H1 (cell line): ENCODE results near the gene TEAD2. TPM values are rescaled to one million over a fixed set of nuclear protein-coding genes. Genes with fewer than 3 reads are reported as not detected.

Experiments used
- CTCF ChIA-PET: fragments of 300-600 bp; sonication (Branson Sonifier 250); formaldehyde crosslinking; loops from one replicate; lab custom pipeline; 2021; ENCODE audit not compliant: partially characterized antibody; lab: Charles Lee
- POLR2A ChIA-PET: fragments of 300-600 bp; sonication (Branson Sonifier 250); formaldehyde crosslinking; loops from one replicate; lab custom pipeline; 2021; ENCODE audit warnings: inconsistent platforms; ENCODE audit not compliant: partially characterized antibody; lab: Charles Lee
- DNase-seq, 2 experiments: peaks; one replicate each; pipeline versions ENCODE4 v3.0.0 to v3.0.0-alpha.2; 2010 to 2022; ENCODE audit warnings: low spot score in 2 of 2, low read depth in 1 of 2, mixed read lengths in 1 of 2
- FAIRE-seq: peaks from 2 replicates; lab custom pipeline; 2011; peaks lifted over from hg19 to GRCh38; lab: Jason Lieb, UNC
- H2AFZ ChIP-seq: 2 replicates; pipeline ENCODE4 v1.8.1; 2012; ENCODE audit warnings: low read length, inconsistent platforms
- H2AK5ac ChIP-seq: 2 replicates; pipeline ENCODE4 v1.6.1; 2013; ENCODE audit warnings: low read depth, low read length
- H2BK120ac ChIP-seq: replicated peaks from 2 replicates; pipeline ENCODE3; 2013; ENCODE audit warnings: low read depth, low read length, inconsistent platforms
- H2BK12ac ChIP-seq: 2 replicates; pipeline ENCODE4 v1.6.1; 2013; ENCODE audit warnings: low read depth, low read length
- H2BK15ac ChIP-seq: 2 replicates; pipeline ENCODE4 v1.6.1; 2013; ENCODE audit warnings: low read length
- H2BK20ac ChIP-seq: 2 replicates; pipeline ENCODE4 v1.6.1; 2013; ENCODE audit warnings: low read length
- H2BK5ac ChIP-seq: 2 replicates; pipeline ENCODE4 v1.6.1; 2013; ENCODE audit warnings: low read depth, low read length
- H3K14ac ChIP-seq: 2 replicates; pipeline ENCODE4 v1.6.1; 2013; ENCODE audit warnings: inconsistent platforms; ENCODE audit not compliant: insufficient read length
- H3K18ac ChIP-seq: 2 replicates; pipeline ENCODE4 v1.6.1; 2013; ENCODE audit warnings: low read length; ENCODE audit errors: extremely low read depth
- H3K23ac ChIP-seq: 2 replicates; pipeline ENCODE4 v1.6.1; 2013; ENCODE audit warnings: inconsistent platforms; ENCODE audit not compliant: insufficient read length
- H3K23me2 ChIP-seq: 2 replicates; pipeline ENCODE4 v1.6.1; 2013; ENCODE audit warnings: low read depth, low read length
- H3K27ac ChIP-seq: 2 replicates; pipeline ENCODE4 v1.6.1; 2011; ENCODE audit warnings: low read depth, low read length, inconsistent platforms
- H3K27me3 ChIP-seq, 4 experiments: replicated peaks in 1 of 4; 1 replicate in 1 of 4; 2 replicates in 3 of 4; pipeline versions ENCODE4 v1.6.1 to v1.8.1; 2011 to 2013; ENCODE audit warnings: low read length in 3 of 4, mild to moderate bottlenecking in 3 of 4, inconsistent platforms in 2 of 4, mixed read lengths in 2 of 4, moderate library complexity in 1 of 4; ENCODE audit not compliant: control insufficient read depth in 3 of 4, insufficient read depth in 3 of 4; ENCODE audit errors: extremely low read depth in 1 of 4
- H3K36me3 ChIP-seq, 4 experiments: 2 replicates each; pipeline versions ENCODE4 v1.6.1 to v1.8.1; 2011 to 2013; ENCODE audit warnings: mild to moderate bottlenecking in 4 of 4, low read length in 3 of 4, moderate library complexity in 2 of 4, control low read depth in 1 of 4, inconsistent platforms in 1 of 4; ENCODE audit not compliant: insufficient read depth in 4 of 4, control insufficient read depth in 2 of 4
- H3K4ac ChIP-seq: replicated peaks from 2 replicates; pipeline ENCODE3; 2013; ENCODE audit warnings: low read length, low read depth, mixed read lengths, inconsistent platforms; ENCODE audit not compliant: insufficient read length
- H3K4me1 ChIP-seq, 4 experiments: replicated peaks in 1 of 4; 1 replicate in 1 of 4; 2 replicates in 3 of 4; pipeline versions ENCODE4 v1.6.1 to v1.8.1; 2011 to 2013; ENCODE audit warnings: low read length in 3 of 4, inconsistent platforms in 2 of 4, mixed read lengths in 1 of 4; ENCODE audit not compliant: insufficient read depth in 4 of 4, control insufficient read depth in 3 of 4
- H3K4me2 ChIP-seq, 2 experiments: 2 replicates each; pipeline versions ENCODE4 v1.6.1 to v1.8.1; 2011 to 2013; ENCODE audit warnings: low read depth in 2 of 2, low read length in 2 of 2, control low read depth in 1 of 2, inconsistent platforms in 1 of 2, mild to moderate bottlenecking in 1 of 2; ENCODE audit not compliant: insufficient read depth in 1 of 2
- H3K4me3 ChIP-seq, 4 experiments: fragments of 200-600, 300-600 bp in 1 of 4; sonication (generic), shearing (Covaris generic), sonication (Bioruptor Twin) in 1 of 4; 2 replicates each; pipeline versions ENCODE4 v1.5.1 to v1.8.1; 2011 to 2016; ENCODE audit warnings: low read length in 4 of 4, low read depth in 3 of 4, control low read depth in 2 of 4, inconsistent platforms in 2 of 4, mild to moderate bottlenecking in 2 of 4, mixed read lengths in 1 of 4, moderate library complexity in 1 of 4; ENCODE audit not compliant: insufficient read depth in 2 of 4; ENCODE audit errors: extremely low read depth in 1 of 4
- H3K56ac ChIP-seq: replicated peaks from 2 replicates; pipeline ENCODE3; 2013; ENCODE audit warnings: low read depth, mild to moderate bottlenecking, mixed read lengths, low read length, inconsistent platforms; ENCODE audit not compliant: insufficient read length
- H3K79me1 ChIP-seq: 2 replicates; pipeline ENCODE4 v1.6.1; 2013; ENCODE audit warnings: low read depth, low read length, control low read depth
- H3K79me2 ChIP-seq, 2 experiments: 2 replicates each; pipeline versions ENCODE4 v1.6.1 to v1.8.1; 2012 to 2013; ENCODE audit warnings: low read length in 2 of 2, mild to moderate bottlenecking in 2 of 2, inconsistent platforms in 1 of 2; ENCODE audit not compliant: insufficient read depth in 2 of 2, control insufficient read depth in 1 of 2
- H3K9ac ChIP-seq, 4 experiments: replicated peaks in 1 of 4; 1 replicate in 1 of 4; 2 replicates in 3 of 4; pipeline versions ENCODE4 v1.6.1 to v1.8.1; 2011 to 2013; ENCODE audit warnings: low read depth in 3 of 4, low read length in 3 of 4, control low read depth in 2 of 4, mild to moderate bottlenecking in 2 of 4, moderate library complexity in 2 of 4, inconsistent platforms in 1 of 4; ENCODE audit errors: extremely low read depth in 1 of 4
- H3K9me3 ChIP-seq, 2 experiments: 2 replicates each; pipeline versions ENCODE4 v1.6.1 to v1.8.1; 2012 to 2013; ENCODE audit warnings: mild to moderate bottlenecking in 2 of 2, moderate library complexity in 2 of 2, control low read depth in 1 of 2, inconsistent platforms in 1 of 2, low read depth in 1 of 2, low read length in 1 of 2, mixed read lengths in 1 of 2; ENCODE audit not compliant: insufficient read depth in 2 of 2
- H4K20me1 ChIP-seq, 2 experiments: replicated peaks in 1 of 2; 2 replicates each; pipeline versions ENCODE3 to v1.8.1; 2011 to 2013; ENCODE audit warnings: inconsistent platforms in 2 of 2, low read length in 2 of 2, mild to moderate bottlenecking in 1 of 2; ENCODE audit not compliant: insufficient read depth in 2 of 2, control insufficient read depth in 1 of 2
- H4K5ac ChIP-seq: 2 replicates; pipeline ENCODE4 v1.6.1; 2013; ENCODE audit warnings: low read length, low read depth, mixed read lengths, inconsistent platforms; ENCODE audit not compliant: insufficient read length
- H4K8ac ChIP-seq: 2 replicates; pipeline ENCODE4 v1.8.0; 2013; ENCODE audit warnings: mild to moderate bottlenecking, moderate library complexity, low read length, inconsistent platforms; ENCODE audit not compliant: insufficient read depth; ENCODE audit errors: extremely low read depth
- H4K91ac ChIP-seq: replicated peaks from 2 replicates; pipeline ENCODE3; 2013; ENCODE audit warnings: low read length, mixed read lengths, inconsistent platforms; ENCODE audit not compliant: insufficient read length
- ASH2L ChIP-seq: fragments of 200-600, 300-600 bp; sonication (generic); IDR thresholded peaks from one replicate; pipeline ENCODE4 v1.7.1; 2017; ENCODE audit warnings: low read length
- RFX5 ChIP-seq: IDR thresholded peaks from 2 replicates; pipeline ENCODE4 v1.6.1; 2011; ENCODE audit warnings: low read depth, low read length, improper control_type of control experiment, borderline replicate concordance
- SAP30 ChIP-seq: fragments of 300-600 bp; sonication (generic); IDR thresholded peaks from 2 replicates; pipeline ENCODE4 v1.7.1; 2012; ENCODE audit warnings: low read length, moderate library complexity, mild to moderate bottlenecking, inconsistent platforms; ENCODE audit not compliant: insufficient read depth, insufficient replicate concordance
- WGBS, 2 experiments: shearing (Covaris generic) in 1 of 2; methylation state at CpG; one replicate each; pipeline versions ENCODE4 v1.1.6 to v1.1.7; 2013 to 2015; ENCODE audit warnings: low lambda C conversion rate in 2 of 2, mixed read lengths in 2 of 2, inconsistent platforms in 1 of 2, low coverage in 1 of 2, missing lambda C conversion rate in 1 of 2; ENCODE audit not compliant: insufficient replicate concordance in 2 of 2, insufficient coverage in 1 of 2, insufficient read length in 1 of 2; ENCODE audit errors: extremely low coverage in 1 of 2, missing lambda C conversion rate in 1 of 2; 5-methylcytosine and 5-hydroxymethylcytosine counted together
- polyA plus RNA-seq, 7 experiments: library from polyadenylated mRNA; depleted of rRNA in 3 of 7; stranded (reverse) in 5 of 7; unstranded in 2 of 7; fragments of >200 nt in 5 of 7; fragments of 200-250 nt in 2 of 7; gene quantifications; 1 replicate in 5 of 7; 2 replicates in 1 of 7; 4 replicates in 1 of 7; pipeline versions ENCODE4 v1.2.1 to v1.2.3, GENCODE V29; 2011 to 2013; ENCODE audit warnings: missing spikeins in 2 of 7, mixed read lengths in 2 of 7
- total RNA-seq: library from RNA; stranded (reverse); fragmentation: NEBNext Ultra II Directional; extraction: Animal tissue kit (Norgen Biotek cat#: 25700); gene quantifications from 2 replicates; pipeline ENCODE4 v1.2.1, GENCODE V29; 2021
- TF ChIP-seq, protein P1 (sequence below): IDR thresholded peaks from 2 replicates; pipeline ENCODE4 v1.6.1; 2011; ENCODE audit warnings: low read length, improper control_type of control experiment

TEAD2 gene
- total and polyA plus RNA-seq, 2 of the 8 experiments (the other 6 are each of a cell fraction or from before 2014, with no cell fraction given) = 87.6 to 146 TPM

DNA sequence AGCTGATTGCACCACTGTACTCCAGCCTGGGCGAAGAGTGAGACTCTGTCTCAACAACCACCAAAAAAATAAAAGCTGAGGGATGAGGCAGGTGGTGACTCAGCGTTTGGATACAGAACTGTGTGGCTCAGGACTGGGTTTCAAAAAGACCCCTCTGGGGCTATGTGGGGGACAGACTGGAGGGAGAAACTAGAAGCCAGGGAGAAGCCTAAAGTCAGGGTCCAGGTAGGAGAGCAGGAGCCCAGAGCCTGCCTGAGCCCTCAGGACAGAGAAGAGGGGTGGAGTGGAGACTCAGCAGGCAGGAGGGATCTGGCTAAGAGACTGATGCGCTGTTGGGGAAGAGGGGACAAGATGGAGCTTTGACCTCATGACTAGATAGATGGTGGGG lies 28.8 kb downstream of the TEAD2 start:
- peaks cover 0 to 10% (median 7%) of the 10 kb centered on the region in 4 experiments; a peak in 6 of 7 replicates for H3K4me1 ChIP-seq
- H2BK5ac ChIP-seq = no peak overlapping the region
- H3K4ac ChIP-seq = no peak overlapping the region
- no peak overlapping the region for H2AFZ ChIP-seq
- H3K79me1 ChIP-seq = no peaks in the 10 kb centered on the region
- no peak overlapping the region for H4K5ac ChIP-seq
- H3K23me2 ChIP-seq = peaks cover 7% of the 10 kb centered on the region
- no peak overlapping the region for H2BK15ac ChIP-seq
- H3K4me3 ChIP-seq = no peak overlapping the region
- DNase-seq (no peak), FAIRE-seq (no peak)
- H3K9ac ChIP-seq = no peak overlapping the region
- 0 out of 8 replicates have a peak, but pooled peaks cover 0 to 5% (median 0%) of the 10 kb centered on the region in 4 experiments for H3K36me3 ChIP-seq
- CTCF ChIA-PET = interaction anchor here (1.2 to 1.7 kb wide), 3 partner anchors 32 to 103 kb away, joined by 3 to 4 read pairs (median 3); no protein-coding TSS in a partner anchor
- no peaks in the 10 kb centered on the region for H3K9me3 ChIP-seq
- H3K79me2 ChIP-seq = no peaks in the 10 kb centered on the region
- no peak overlapping the region for H2BK120ac ChIP-seq
- no peak overlapping the region for H3K14ac ChIP-seq
- H3K27ac ChIP-seq = no peak overlapping the region
- H3K4me2 ChIP-seq = no peak overlapping the region
- peaks cover 2 to 9% of the 10 kb centered on the region in 2 experiments for H4K20me1 ChIP-seq
- no peak overlapping the region for H3K23ac ChIP-seq
- H2BK12ac ChIP-seq = no peak overlapping the region
- no peak overlapping the region for H4K8ac ChIP-seq
- POLR2A ChIA-PET = interaction anchor here (0.9 kb wide), 2 partner anchors 11 to 91 kb away, joined by 3 read pairs; no protein-coding TSS in a partner anchor
- no peak overlapping the region for H4K91ac ChIP-seq
- no peak overlapping the region for H2BK20ac ChIP-seq
- H3K18ac ChIP-seq = no peak overlapping the region
- H3K27me3 ChIP-seq = peaks cover 0 to 10% (median 3%) of the 10 kb centered on the region in 4 experiments; a peak in 4 of 7 replicates
- WGBS, 2 experiments = 86% methylated on average over 3 of the region's 3 CpGs; no CpG with 5 or more reads in 1 of the 2 experiments
- H3K56ac ChIP-seq = no peak overlapping the region
- no peak for TF ChIP-seq ASH2L
- no peak for TF ChIP-seq RFX5
- TF ChIP-seq, protein P1, sequence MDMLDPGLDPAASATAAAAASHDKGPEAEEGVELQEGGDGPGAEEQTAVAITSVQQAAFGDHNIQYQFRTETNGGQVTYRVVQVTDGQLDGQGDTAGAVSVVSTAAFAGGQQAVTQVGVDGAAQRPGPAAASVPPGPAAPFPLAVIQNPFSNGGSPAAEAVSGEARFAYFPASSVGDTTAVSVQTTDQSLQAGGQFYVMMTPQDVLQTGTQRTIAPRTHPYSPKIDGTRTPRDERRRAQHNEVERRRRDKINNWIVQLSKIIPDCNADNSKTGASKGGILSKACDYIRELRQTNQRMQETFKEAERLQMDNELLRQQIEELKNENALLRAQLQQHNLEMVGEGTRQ = no peak
- TF ChIP-seq SAP30 = no peak
- TF ChIP-seq, all 59 proteins: peak for 0
- no peak overlapping the region for H2AK5ac ChIP-seq
